Left colon (tissue), 2 donors: ENCODE measurements around the gene ZNF512. TPM values are rescaled to one million over a fixed set of nuclear protein-coding genes. Genes with fewer than 3 reads are reported as not detected.

ENCODE experiments used
- ATAC-seq: fragments of 200-7000 bp; cut with Tn5 transposase; one replicate; pipeline ENCODE4 v1.9.1; 2020; ENCODE audit warnings: mild to moderate bottlenecking, moderate library complexity
- DNase-seq, 2 donors: peaks; one replicate each; pipeline ENCODE4 v3.0.0-alpha.2; 2020
- intact Hi-C, 2 donors: fragments of 100-400 bp; cut with DNase I in 1 of 2; cut with micrococcal nuclease in 1 of 2; formaldehyde crosslinking; loops; one replicate each; pipeline versions ENCODE4 v1.11.2 to v1.14.0; 2022; cut with DNase I, micrococcal nuclease
- total RNA-seq, 2 donors: library from RNA; stranded (reverse); fragmentation: NEBNext Ultra II Directional; extraction: Animal tissue kit (Norgen Biotek cat#: 25700); gene quantifications; one replicate each; pipeline ENCODE4 v1.2.1, GENCODE V29; 2021
- donor health status: DM: no; HTN: no; CAD: no.
- donor health status: DM: yes; HTN: yes; CAD: no.

ZNF512 gene
- total RNA-seq, 2 donors from 2014 or later: 10.7 to 14.9 TPM

- peak; percentile 75 to 77 for DNase-seq
- peak; percentile 87 for ATAC-seq
- intact Hi-C loops: no loop called here
These were observed 80.7 kb downstream of the ZNF512 start, which contains the start of the genes SLC4A1AP and SUPT7L for GRCh38 chr2:27663285-27664153. SLC4A1AP (plus strand) TSS chr2:27663889; CDS start chr2:27663915, 26 bp downstream. SUPT7L (minus strand) TSS chr2:27663614; CDS start chr2:27662192, 1,422 bp downstream.

- DNase-seq (no peak), ATAC-seq (peak; percentile 36)
- intact Hi-C loops: no loop called here
These were observed 81.3 kb downstream of the ZNF512 start for GRCh38 chr2:27664154-27664574.

GRCh38 chr2:27664622-27665363 is 82.0 kb downstream of the ZNF512 start:
- ATAC-seq (no peak), DNase-seq (no peak)
- intact Hi-C loops: no loop called here

DNA sequence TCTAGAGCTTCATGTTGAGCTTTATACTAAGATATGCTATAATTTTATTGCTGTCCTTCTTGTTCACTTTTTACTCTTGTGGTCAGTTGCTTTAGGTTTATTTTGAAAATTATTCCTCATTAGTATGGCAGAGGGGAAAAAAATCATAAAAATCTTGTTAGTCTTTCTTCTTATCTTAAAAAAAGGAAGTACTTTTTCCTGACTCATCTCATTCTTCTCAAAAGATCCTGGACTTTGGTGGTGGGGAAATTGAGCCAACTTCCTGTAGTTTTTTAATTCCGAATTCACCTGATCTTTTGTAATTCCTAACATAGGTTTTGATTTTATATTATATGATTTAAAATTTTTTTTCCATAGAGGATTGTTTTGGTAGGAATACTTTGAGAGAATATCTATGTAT is 84.6 kb downstream of the ZNF512 start:
- DNase-seq: no peak
- intact Hi-C loops: no loop called here
- no peak for ATAC-seq

GRCh38 chr2:27671235-27671634 is 88.4 kb downstream of the ZNF512 start:
- DNase-seq: no peak
- intact Hi-C loops: no loop called here
- ATAC-seq: no peak

Other genes starting within 250 kb of the ZNF512 start
- gene GTF3C2, start 226.3 kb upstream of the ZNF512 start, total RNA-seq: 10 to 100 TPM; 50.6 to 62.5 TPM
- 10 to 100 TPM; 33.2 to 36.6 TPM for gene EIF2B4, start 212.7 kb upstream of the ZNF512 start, total RNA-seq
- 10 to 100 TPM; 85.2 to 85.5 TPM for gene SNX17, start 212.4 kb upstream of the ZNF512 start, total RNA-seq
- 10 to 100 TPM; 24.9 to 27.4 TPM for gene ZNF513, start 202.3 kb upstream of the ZNF512 start, total RNA-seq
- 10 to 100 TPM; 50.9 to 73.4 TPM for gene PPM1G, start 173.5 kb upstream of the ZNF512 start, total RNA-seq
- gene NRBP1, start 154.4 kb upstream of the ZNF512 start, total RNA-seq: 10 to 100 TPM; 72.2 to 85.8 TPM
- 100 to 1,000 TPM in 1 of 2 donors, 10 to 100 TPM in 1; 90.0 to 104 TPM for gene KRTCAP3, start 140.7 kb upstream of the ZNF512 start, total RNA-seq
- 10 to 100 TPM; 80.2 to 82.5 TPM for gene IFT172, start 93.3 kb upstream of the ZNF512 start, total RNA-seq
- gene FNDC4, start 87.8 kb upstream of the ZNF512 start, total RNA-seq: 1 to 10 TPM in 1 of 2 donors, under 1 TPM in 1; 0.73 to 1.4 TPM
- not detected for gene GCKR, start 86.2 kb upstream of the ZNF512 start, total RNA-seq
- 1 to 10 TPM; 2.5 to 2.9 TPM for gene CCDC121, start 46.0 kb downstream of the ZNF512 start, total RNA-seq
- 10 to 100 TPM; 20.7 to 24.2 TPM for gene GPN1, start 46.0 kb downstream of the ZNF512 start, total RNA-seq
- gene SUPT7L, start 80.6 kb downstream of the ZNF512 start, total RNA-seq: 10 to 100 TPM; 22.3 to 23.1 TPM
- 10 to 100 TPM; 14.9 to 16.6 TPM for gene SLC4A1AP, start 80.8 kb downstream of the ZNF512 start, total RNA-seq
- gene MRPL33, start 188.7 kb downstream of the ZNF512 start, total RNA-seq: 10 to 100 TPM; 54.3 to 56.7 TPM